Effector CD8-positive, alpha-beta T cell (primary cell): ENCODE data around the gene SLBP.

Experiments used
- DNase-seq: peaks from one replicate; lab custom pipeline; 2025; lab: John Stamatoyannopoulos, UW
- total RNA-seq, 4 experiments: gene quantifications; one replicate each; lab custom pipeline; 2026; lab: John Stamatoyannopoulos, UW

SLBP gene
- 64.0 to 80.6 (median 68.1) reads per million in 4 experiments for total RNA-seq

DNA sequence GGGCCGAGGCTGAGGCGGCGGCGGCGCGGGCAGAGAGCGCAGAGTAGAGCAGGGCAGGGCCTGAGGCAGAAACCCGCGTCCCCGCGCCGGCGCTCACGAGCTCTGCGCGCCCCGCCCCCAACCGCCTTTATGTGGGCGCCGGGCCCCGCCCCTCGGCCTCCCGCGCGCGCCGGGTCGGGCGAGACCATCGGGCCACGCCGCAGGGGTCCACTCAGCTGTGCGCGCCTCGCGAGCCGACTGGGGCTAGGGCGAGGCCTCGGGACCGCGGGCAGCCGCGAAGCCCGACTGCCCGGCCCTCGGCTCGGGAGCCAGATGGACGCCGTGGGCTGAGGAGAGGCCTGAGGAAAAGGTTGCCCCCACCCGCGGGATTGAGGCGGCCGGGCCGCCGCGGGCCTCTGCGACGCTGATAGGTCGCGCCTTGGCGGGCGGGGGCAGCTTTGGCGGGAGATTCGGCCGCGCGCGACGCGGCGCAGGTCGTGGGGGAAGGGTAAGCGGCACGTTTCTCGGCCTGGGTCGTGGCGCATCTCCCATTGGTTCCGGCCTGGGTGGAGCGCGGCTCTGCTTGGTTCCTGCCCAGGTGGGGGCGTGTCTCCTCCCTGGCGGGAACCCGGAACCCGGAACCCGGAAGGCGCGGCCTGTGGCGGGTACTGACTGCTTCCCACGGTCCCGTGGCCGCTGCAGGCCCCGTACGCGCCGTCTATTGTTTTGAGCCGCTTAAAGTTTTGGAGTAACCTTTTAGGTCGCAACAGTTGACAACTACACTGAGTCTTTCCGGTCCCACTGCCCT, at the start of gene SLBP:
TSS of gene SLBP (minus strand) at position 104 of the 787 bp plus-strand sequence. CDS start 131 bp downstream, outside the sequence.
- DNase-seq = peak; percentile 96

DNA sequence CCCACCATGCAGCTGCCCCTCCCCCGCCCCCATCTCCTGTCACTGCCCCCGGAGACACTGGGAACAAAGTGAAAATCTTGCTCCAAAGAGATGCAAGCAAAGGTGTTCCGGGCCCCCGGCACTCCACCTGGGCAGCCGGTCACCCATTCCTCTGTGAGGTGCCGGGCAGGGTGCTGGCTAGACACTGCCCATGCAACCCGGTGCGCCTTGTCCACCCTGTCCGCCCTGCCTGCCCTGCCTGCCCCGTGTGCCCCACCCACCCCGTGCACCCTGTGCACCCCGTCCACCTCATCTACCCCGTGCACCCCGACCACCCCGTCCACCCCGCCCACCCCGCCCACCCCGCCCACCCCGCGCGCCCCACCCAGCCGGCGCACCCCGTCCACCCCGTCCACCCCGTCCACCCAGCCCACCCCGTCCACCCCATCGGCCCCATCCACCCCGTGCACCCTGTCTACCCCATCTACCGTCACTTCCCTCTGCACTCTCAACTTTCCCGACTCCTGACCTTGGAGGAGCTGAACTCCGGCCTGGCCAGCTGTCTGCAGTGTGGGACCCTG, 49.1 kb upstream of the SLBP start:
- DNase-seq = no peak

DNA sequence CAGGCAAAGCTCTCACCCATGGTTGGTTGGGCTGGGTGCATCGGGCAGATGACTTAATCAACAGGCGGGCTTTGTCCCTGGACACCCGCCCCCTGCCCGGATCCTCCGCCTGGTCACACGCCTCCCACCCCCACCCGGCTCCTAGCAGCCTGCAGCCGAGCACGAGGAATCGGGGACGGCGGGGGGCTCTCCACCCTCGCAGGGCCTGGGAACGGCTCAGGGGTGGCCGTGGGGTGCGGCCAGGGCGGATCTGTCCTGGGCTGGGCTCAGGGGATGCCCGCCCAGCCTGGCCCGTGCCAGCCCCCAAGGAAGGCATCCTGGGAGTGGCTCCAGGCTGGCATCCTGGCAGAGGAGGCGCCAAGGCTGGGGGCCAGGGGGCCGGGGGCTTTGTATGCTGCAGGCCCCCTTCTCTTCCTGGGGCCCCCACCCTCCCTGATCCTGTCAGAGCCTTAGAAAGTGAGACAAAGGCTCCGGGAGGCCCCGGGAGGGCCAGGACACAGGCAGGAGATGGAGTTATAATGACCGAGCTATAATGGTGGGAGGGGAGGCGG, 48.5 kb upstream of the SLBP start:
- DNase-seq = no peak

DNA sequence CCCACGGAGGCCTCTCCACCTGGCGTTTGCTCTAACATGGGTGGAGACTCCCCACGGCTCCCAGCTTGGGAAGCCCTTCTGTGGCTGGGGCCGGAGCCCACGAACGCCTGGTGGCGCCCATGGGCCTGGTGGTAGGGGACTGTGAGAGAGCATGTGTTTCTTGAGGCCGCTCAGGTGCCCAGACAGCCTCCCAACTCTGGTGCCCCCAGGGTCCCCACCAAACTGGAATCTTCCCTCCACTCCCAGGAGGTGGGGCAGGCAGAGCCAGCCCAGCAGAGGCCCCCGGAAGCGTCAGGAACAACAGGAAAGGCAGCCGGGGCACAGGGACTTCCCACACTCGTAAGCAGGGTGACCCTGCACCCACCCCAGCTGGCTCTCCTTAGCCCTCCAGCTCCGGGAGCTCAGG, 47.7 kb upstream of the SLBP start:
- no peak for DNase-seq

DNA sequence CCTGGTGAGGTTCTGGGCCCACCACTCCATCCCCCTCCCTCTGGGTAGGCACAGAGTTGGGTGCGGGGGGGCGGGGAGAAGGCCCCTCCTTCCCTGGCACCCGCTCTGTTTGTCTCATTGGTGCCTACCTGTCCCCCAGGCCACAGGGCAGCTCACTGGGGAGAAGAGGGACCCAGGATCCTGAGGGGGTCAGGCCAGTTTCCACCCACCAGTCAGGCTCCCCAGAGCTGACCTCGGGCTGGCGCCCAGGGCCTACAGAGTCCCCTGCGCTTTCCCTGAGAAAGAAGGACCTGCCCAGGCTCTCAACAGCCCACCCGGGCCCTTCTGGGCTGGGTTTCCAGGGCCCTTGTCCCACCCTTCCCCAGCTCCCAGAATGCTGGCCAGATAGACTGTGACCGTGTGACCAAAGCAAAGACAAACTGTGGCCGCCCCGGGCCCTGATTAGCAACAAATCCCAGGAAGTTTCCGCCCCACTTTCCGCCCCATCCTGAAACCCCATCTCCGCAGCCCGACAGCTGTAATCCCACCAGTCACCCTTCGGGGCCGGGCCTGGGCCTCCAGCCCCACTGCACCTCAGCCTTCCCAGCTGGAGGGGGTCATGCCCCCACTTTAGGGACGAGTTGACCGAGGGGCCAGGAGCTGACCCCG, 47.2 kb upstream of the SLBP start:
- DNase-seq = no peak

DNA sequence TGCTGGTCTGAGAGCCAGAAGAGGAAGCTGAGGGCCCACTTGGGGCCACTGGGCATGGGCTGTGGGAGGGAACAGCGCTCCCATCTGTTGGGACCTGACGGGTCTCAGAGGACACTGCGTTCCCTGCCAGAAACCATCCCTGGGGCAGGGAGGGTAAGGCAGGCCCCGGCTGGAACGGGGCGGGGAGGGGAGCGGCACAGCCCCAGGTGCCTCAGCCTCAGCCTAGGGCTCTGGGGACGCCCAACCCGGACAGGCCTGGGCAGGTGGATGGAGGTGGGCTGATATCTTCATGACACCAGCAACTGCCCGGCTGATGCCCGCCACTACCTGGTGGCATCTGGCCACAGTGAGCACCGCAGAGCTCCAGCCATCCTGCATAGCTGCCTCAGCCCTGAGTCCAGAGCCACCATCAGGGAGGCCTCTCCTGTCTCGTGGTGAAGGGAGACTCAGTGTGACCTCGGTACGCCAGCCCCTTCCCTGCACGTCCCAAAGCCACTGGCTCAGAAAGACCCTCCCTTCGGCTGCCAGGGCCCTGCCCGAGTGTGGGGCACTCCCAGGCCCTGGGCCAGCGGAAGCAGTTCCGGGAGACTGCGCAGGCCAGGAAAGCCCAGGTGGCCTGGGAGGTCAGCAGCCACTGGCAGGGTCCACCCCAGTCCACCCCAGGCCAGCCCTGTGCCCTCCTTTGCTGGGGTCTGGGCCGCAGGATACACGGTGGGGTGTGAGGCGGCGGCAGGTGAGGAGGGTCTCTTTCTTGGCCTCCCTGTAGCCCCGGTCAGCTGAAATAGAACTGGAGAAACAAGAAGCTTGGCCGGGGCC, 46.4 kb upstream of the SLBP start:
- DNase-seq = no peak

DNA sequence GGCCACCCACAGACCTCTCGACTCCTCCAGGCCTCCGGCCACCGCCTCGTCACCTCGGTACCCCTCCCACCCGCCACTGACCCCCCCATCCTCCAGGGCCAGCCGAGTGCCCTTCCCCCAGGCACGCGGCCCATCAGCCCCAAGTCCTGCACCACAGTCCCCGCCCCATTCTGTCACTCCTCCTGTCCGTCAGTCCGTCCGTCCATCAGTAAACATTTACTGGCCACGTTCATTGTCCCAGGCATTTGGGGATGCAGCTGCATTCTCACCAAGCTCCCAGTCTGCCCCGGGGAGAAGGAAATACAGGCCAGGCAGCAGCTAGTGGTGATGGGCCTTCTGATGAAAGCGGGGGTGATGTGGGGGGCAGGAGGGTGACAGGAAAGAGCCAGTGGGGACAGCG, 45.7 kb upstream of the SLBP start:
- DNase-seq = no peak

DNA sequence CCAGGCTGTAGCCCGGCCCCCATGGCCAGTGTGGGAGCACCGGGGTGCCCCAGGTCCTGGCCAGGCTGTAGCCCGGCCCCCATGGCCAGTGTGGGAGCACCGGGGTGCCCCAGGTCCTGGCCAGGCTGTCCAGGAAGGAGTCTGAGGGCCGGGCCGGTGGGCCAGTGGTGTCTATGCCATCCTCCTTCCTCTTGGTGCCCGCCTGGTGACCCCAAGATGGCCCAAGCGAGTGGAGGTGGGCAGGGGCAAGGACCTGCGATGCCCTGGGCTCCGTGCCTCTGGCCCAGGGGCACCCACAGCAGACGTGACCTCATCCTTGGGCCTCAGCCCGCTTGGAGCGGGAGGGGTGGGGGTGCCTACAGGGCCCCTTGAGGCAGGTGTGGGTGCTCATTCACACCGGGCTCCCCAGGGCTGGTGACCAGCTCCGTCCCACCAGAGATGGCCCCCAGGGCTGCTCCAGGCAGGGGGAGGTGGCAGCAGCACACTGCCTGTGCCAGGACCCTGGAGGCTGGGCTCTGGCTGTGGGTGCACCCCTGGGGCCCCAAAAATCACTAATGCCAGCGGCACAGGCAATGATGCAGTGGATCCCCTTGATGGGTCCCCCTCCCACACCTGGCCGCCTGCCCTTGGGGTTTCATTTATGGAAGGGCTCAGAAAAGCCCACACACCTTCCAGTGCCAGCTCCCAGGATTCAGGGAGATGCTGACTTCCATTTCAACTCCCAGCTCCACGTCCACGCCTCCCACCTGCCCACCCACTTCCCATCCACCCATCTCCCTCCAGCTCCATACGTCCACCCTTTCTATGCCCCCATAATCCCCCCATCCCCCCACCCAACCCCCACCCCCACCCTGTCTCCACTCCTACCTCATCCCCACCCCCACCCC, 45.0 kb upstream of the SLBP start:
- no peak for DNase-seq

DNA sequence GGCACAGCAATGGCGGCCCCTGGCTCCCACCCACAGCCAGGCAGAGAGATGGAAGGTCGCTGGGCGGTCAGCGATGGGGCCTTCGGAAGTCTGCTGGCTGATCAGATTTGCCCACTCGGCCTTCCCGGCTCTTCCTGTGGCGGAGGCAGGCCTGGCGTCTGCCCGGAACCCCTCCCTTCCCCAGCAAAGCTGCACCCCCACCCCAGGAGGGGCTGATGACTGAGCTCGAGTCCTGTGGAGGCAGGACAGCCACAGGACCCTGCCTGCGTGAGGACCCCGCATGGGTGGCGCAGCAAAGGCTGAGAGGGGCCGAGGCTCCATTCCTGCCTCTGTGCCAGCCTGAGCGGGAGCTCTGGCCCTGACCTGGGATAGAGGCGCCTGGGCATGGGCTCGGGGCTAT, 44.0 kb upstream of the SLBP start:
- DNase-seq = no peak

DNA sequence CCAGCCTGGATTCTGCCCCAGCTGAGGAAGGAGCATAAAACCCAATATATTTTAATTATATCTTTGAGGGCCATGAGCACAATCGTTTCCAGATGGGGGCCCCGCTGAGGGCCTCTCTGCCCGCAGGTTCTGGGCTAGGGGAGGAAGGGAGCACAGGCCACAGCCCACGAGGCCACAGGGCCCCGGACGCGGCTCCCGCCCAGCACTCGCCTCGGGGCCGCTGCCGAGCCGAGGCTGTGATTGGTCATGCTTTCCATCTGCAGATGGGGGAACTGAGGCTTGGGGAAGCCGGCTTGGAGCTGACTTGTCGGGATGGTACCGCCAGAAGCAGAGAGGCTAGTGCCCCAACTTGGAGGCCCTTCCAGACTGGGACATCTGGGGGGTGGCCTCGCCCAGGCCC, 43.2 kb upstream of the SLBP start:
- no peak for DNase-seq

DNA sequence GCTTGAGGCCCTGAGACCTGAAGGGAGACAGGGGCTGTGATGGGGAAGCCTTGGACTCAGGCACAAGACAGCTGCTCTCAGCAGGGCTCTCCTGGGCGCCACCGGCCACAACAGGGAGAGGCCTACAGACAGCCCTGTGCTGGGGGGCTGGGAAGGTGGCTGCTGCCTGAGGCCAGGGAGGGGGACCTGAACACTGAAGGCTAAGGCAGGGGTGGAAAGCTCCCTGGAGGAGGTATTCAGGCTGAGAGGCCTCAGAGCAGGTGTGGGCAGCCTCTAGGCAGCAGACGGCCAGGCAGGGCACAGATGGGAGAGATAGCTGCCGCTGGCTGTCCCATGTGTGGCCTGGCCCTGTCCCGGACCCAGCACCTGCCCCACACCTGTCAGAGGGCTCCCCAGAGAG, 42.2 kb upstream of the SLBP start:
- DNase-seq = no peak

DNA sequence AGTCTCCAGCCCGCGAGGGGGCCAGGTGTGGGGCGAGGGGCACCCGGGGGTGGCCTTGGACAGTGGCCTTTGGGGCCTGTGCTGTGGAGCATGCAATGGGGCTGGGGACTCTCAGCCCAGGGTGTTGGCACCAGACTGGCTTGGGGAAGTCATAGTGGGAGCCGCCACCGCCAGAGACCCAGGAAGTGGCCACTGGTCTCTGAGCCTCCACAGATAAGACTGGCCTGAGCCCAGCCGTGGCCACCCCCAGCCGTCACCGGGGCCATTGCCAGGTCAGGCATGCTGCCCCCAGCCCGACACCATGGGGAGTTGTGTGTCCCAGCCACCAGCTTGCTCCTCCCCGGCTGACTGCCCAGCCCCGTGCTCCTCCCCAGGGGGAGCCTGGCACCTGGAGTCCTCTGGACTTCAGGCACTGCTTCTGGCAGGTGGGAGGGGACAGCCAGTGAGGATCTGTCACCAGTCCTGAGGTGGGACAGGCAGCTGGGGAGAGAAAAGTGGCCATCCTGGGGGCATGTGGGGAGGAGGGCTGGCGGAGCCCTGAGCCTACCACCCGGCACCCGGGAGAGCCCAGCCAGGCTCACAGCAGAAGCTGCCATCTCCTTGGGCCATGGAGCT, 41.7 kb upstream of the SLBP start:
- no peak for DNase-seq

DNA sequence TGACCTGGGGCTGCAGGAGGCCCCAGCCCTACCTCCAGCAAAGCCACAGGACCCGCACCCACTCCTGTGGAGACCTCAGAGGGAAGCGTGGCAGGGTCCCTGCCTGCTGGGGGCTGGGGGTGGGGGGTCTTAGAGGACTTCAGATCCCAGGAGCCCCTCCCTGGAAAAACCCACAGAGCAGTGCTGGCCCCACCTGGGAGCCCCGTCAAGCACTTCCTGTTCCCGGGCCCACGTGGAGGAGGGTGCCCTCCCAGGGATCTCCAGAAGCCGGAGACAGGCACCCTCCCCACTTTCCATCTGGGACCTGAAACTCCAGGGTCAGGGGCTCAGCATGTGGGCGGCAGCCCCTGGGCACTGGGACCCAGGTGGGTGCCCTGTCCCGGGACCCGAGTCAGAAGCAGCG, 41.2 kb upstream of the SLBP start:
- DNase-seq = no peak

DNA sequence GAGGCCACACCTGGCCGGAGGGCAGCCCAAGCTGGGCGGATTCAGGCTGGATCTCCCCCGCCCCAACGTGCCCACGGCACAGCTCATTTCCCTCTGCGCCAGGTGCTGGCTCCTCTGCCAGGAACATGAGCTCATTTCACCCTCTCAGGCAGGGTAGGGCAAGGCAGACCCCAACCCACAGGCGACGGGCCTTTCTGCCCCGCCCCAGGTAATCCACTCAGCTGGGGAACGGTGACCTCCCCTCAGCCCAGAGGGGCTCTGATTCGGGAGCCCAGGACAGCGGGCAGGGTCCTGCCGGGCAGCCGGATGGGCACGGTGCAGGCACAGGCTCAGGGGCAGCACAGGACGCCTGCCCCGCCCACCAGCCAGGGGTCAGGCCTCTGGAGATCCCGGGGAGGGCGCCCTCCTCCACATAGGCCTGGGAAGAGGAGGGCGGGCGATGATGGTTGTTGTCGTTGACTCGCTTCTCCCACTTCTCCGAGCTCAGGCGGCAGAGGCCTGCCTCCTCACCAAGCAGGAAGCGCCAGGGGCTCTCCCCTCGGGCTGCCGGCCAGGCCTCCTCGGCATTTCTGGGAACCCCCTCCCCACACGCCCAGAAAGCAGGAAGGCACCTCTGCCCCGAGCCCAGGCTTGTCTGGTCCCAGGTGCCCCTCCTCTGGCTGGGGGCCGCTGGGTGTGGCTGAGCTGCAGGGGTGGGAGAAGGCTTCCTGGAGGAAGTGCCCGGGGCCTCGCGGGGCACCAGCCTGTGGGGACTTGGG, 40.3 kb upstream of the SLBP start:
- no peak for DNase-seq

DNA sequence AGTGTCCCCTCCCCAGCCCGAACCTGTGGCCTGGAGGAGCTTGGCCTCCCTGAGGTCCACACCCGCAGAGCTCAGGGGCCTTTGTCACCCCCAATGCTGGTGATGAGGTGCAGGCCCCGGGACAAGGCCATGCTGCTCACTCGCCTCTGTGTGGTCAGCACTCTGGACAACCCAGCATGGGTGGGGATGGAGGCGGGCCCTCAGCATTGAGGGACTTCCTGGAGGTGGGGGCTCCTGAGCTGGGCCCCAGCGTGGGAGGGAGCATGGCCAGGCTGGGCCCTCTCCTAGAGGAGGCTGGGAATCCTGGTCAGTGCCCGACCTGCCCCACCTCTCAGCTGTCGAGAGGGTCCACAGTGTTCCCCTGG, 39.8 kb upstream of the SLBP start:
- DNase-seq = no peak

DNA sequence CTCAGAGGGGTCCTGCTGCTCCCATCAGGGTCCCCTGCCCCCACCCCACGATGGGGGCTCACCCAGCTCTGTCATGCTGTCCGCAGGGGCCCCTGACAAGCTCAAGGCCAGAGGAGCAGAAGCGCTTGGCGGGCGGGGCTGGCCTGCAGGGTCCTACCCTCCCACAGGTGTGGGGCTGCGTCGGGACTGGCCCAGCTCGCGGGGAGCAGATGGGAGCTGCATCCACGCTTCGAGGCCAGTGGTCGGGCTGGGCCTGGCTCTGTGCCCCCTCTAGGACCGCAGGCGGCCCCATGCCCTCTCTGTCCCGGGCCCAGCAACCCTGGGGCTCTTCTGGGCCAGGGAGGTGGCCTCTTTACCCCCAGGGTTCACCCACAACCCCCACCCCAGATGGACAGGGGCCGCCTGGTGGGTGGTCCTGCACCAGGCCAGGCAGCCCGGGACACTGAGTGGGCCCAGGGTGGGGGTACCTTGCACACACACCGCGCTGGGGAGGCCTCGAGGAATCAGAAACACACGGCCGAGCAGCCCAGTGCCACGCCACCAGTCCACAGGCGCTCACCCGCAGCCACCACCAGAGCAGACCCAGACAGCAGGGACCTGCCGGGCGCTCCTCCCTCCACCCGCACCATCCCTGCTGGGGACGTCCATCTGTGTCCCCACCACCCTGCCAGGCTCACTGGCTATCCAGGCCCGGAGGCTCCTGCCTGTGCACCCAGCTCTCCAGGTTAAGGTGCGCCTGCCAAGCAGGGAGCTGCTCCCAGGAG, 39.2 kb upstream of the SLBP start:
- DNase-seq = no peak

DNA sequence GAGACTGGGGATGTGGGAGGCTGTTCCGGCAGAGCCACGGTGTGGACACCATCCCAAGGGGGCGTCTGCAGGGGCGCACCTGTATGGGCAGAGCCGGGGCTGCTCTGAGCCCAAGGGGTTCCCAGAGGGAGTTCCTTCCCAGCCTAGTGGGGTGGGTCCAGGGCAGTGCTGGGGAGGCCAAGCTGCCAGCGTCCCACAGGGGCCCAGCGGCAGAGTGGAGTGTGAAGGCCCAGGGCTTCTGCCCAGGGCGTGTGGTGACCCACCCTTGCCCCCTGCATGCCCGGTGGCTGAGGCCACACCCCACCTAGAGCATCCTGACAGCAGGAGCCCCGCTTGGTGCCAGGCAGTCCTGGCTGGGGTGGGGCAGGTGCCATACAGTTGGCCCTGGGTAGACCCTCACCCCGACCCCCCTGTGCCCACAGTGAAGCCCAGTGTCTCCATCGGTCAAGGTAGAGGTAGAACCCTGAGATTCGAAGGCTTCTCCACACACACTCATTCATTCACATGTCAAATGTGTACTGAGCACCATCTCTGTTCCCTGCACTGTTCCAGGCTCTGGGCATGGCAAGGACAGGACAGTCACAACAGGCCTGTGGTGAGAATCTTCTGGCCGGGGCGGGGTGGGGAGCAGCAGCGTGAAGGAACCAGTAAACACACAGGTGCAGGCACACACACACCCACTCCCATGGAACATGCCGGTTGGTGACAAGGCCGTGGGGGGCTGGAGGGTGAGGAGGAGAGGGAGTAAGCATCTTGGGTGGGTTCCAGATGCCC, 38.4 kb upstream of the SLBP start:
- DNase-seq = no peak

DNA sequence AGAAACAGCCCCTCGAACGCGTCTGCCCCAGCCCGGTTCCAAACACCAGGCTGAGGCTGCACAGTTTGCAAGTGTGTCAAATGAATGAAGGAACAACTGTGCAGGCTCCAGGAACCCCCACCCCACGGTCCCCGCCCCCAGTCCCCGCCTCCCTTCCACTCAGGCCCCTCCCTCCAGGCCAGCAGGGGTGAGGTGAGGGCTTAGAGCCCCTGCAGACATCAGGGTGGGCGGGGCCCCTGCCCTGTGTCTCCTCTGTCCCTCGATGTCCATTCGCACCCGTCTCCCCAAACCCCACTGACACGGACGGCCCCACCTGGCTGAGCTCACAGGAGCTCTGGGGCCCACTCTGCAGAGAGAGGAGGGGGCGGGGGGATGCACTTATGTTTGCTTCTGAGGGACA, 37.7 kb upstream of the SLBP start:
- no peak for DNase-seq
